Measurements from ENCODE around the gene SFTA2. TPM values are rescaled to one million over a fixed set of nuclear protein-coding genes. Genes with fewer than 3 reads are reported as not detected.
"Not testable (repeated sequence)": the region's sequence is repeated elsewhere in the genome, so short reads cannot be mapped to it uniquely, and the experiment has no call there.

The SFTA2 gene
- total RNA-seq, 1 donor from 2014 or later = not detected

DNA sequence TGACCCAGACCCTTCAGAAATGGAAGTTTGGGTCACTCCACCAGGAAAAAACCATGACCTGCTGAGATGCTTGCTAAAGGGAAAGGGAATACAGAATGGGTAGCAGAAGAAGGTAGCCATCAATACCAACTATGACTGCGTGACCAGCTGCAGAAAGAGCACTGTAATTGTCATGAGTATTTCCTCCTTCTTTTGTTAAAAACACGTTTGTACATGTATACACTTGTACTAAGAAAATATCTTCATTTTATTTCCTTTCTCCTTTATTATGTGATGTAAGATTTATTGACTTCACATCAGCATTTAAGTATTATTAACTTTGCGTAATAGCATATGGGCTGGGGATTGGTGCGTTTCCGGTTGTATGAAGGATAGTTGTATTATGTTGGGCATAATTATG, 39.0 kb upstream of the SFTA2 start:
- intact Hi-C loops (cut with micrococcal nuclease) = no loop called here
- no peaks in the 10 kb centered on the region for H3K9me3 Mint-ChIP-seq
- H3K4me1 Mint-ChIP-seq = no peaks in the 10 kb centered on the region
- CTCF ChIA-PET = no interaction called here
- no peak overlapping the region for H3K27ac Mint-ChIP-seq
- H3K4me3 Mint-ChIP-seq = no peak overlapping the region
- H3K36me3 Mint-ChIP-seq (ENCODE audit: low read depth) = no peaks in the 10 kb centered on the region
- H3K27me3 Mint-ChIP-seq = peaks cover 20% of the 10 kb centered on the region
- TF ChIP-seq CTCF (IDR thresholded peaks at IDR 0.05) = no peak
- DNase-seq (no peak), ATAC-seq (ENCODE audit: low read depth) (no peak)
- POLR2A ChIA-PET = no interaction called here

- H3K4me3 Mint-ChIP-seq; DNase-seq; intact Hi-C loops (cut with micrococcal nuclease); POLR2A ChIA-PET; H3K4me1 Mint-ChIP-seq; ATAC-seq (ENCODE audit: low read depth); H3K36me3 Mint-ChIP-seq (ENCODE audit: low read depth); H3K9me3 Mint-ChIP-seq; CTCF ChIA-PET; H3K27ac Mint-ChIP-seq: not testable (repeated sequence)
- H3K27me3 Mint-ChIP-seq = peaks cover 36% of the 10 kb centered on the region
Observed at GRCh38 chr6:30969171-30969570, 37.2 kb upstream of the SFTA2 start.

DNA sequence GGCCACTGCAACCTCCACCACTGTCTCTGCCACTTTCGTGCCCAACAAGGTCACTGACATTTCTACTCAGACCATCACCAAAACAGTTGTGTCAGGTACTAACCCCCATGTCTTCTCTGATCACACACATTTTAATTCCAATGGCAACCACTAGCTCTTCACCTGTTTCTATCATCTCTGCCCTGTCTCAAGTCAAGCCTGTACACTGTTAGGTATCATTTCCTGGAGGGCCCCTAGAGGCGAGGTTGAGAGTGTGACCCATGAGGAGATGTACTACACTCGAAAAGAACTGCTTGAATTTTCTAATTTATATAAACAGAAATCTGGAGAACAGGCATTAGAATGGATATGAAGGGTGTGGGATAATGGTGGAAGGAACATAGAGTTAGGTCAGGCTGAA, 34.2 kb upstream of the SFTA2 start:
- CTCF ChIA-PET = no interaction called here
- no peak overlapping the region for H3K27ac Mint-ChIP-seq

DNA sequence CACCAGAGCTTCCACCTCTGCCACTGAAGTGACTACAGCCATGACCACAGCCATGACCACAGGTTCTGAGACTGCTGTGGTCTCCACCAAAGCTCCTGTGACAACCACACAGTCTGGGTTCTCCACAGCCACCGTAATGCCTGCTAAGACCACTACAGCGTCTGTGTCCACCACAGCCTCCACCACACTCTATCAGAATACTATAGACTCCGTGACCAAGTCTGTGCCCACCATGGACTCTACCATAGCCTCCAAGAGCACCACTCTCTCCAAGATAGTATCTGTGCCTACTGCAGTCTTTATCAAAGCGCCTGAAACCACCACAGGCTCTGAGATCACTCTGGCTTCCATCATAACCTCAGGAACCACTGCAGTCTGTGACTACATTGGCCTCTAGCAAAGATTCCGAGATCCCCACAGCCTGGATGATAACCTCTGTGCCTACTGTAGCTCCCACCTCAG, 33.2 kb upstream of the SFTA2 start:
- Mint-ChIP-seq H3K4me3 (no peak overlapping the region), H3K9me3 (no peaks in the 10 kb centered on the region), H3K27ac (no peak overlapping the region), H3K4me1 (no peaks in the 10 kb centered on the region), H3K36me3 (ENCODE audit: low read depth) (no peaks in the 10 kb centered on the region), H3K27me3 (peaks cover 23% of the 10 kb centered on the region)
- intact Hi-C loops (cut with micrococcal nuclease) = no loop called here
- CTCF ChIA-PET = no interaction called here
- POLR2A ChIA-PET = no interaction called here
- TF ChIP-seq CTCF (IDR thresholded peaks at IDR 0.05) = no peak
- no peak for ATAC-seq (ENCODE audit: low read depth)
- no peak for DNase-seq

More for the DNA sequence above, 34.2 kb upstream of the SFTA2 start:
- Mint-ChIP-seq H3K4me3 (no peak overlapping the region), H3K9me3 (no peaks in the 10 kb centered on the region), H3K36me3 (ENCODE audit: low read depth) (no peaks in the 10 kb centered on the region), H3K4me1 (no peaks in the 10 kb centered on the region), H3K27me3 (peaks cover 22% of the 10 kb centered on the region)
- TF ChIP-seq CTCF (IDR thresholded peaks at IDR 0.05) = no peak
- DNase-seq (no peak), ATAC-seq (ENCODE audit: low read depth) (no peak)
- POLR2A ChIA-PET = no interaction called here
- intact Hi-C loops (cut with micrococcal nuclease) = no loop called here

DNA sequence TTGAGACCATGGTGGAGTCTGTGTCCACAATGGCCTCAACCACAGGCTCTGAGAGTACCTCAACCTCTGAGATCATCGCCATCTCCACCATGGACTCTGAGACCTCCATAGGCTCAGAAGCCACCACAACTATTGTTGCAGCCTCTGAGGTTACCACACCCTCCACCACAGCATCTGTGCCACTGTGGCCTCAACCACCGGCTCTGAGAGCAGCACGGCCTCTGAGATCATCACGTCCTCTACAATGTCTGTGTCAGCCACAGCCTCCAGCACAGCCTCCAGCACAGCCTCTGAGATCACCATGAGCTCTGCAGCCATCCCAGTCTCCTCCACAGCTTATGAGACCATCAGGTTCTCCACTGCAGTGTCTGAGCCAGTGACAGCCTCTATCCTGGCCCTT, 32.1 kb upstream of the SFTA2 start:
- no peaks in the 10 kb centered on the region for H3K4me1 Mint-ChIP-seq
- no peak overlapping the region for H3K4me3 Mint-ChIP-seq

More for the DNA sequence above, 32.1 kb upstream of the SFTA2 start:
- POLR2A ChIA-PET = no interaction called here
- no peak overlapping the region for H3K27ac Mint-ChIP-seq
- intact Hi-C loops (cut with micrococcal nuclease) = no loop called here
- no peak for TF ChIP-seq CTCF (IDR thresholded peaks at IDR 0.05)
- CTCF ChIA-PET = no interaction called here
- no peaks in the 10 kb centered on the region for H3K36me3 Mint-ChIP-seq (ENCODE audit: low read depth)
- ATAC-seq (ENCODE audit: low read depth) (no peak), DNase-seq (no peak)
- H3K9me3 Mint-ChIP-seq = no peaks in the 10 kb centered on the region
- peaks cover 26% of the 10 kb centered on the region for H3K27me3 Mint-ChIP-seq

Measured in activated B cell treated with CpG ODN at 0.5 μM for 24 hours (primary cell).